Measurements from ENCODE around the gene RFC2. TPM values are rescaled to one million over a fixed set of nuclear protein-coding genes. Genes with fewer than 3 reads are reported as not detected.
"Not testable (repeated sequence)": the region's sequence is repeated elsewhere in the genome, so short reads cannot be mapped to it uniquely, and the experiment has no call there.

The RFC2 gene
- polyA plus RNA-seq, 1 experiment = 11.3 TPM

DNA sequence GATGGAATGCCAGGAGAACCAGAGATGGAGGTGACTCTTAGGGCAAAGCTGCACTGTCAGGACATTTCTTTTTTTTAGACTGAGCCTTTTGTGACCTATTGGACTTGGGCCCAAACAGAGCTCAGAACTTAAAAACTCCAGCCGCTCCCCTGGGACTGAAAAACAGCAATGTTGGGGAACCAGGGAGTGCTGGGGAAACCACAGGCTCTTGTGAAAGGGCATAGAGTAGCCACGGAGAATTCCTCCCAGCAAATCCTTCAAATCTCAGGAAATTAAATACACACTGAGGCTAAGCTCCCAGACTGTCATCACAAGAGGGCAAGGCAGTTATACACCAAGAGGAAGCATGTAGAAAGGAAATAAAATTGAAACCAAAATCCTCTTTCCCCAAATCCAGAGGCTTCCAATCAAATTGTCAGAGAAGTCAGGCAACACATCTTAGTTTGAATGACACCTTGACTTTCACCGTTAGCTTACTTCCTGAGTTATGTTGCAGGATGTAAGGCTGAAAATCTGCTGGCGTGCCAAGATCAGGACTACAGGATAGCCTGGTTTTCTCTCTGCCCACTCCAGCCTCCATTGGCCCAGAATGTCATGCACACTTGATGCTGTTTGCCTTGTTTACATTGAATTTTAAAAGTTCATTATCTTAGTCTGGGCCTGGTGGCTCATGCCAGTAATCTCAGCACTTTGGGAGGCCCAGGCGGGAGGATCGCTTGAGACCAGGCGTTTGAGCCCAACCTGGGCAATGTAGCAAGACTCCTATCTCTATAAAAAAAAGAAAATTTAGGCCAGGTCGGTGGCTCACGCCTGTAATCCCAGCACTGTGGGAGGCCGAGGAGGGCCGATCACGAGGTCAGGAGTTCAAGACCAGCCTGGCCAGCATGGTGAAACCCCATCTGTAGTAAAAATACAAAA is 2.6 kb upstream of the RFC2 start:
- no peak for TF ChIP-seq CTCF (IDR thresholded peaks at IDR 0.05; ENCODE audit: low read depth, low read length)
- Histone ChIP-seq H3K27ac (ENCODE audit: low read depth, low read length) (peak overlapping the region; percentile 21), H3K27me3 (ENCODE audit: control insufficient read depth, insufficient read depth, low read length) (no peaks in the 10 kb centered on the region), H3K9me3 (ENCODE audit: control insufficient read depth, insufficient read depth, low read length) (peaks cover 3% of the 10 kb centered on the region; the same call in 1 of the 2 replicates), H3K4me3 (ENCODE audit: low read depth, low read length) (no peak overlapping the region)
- ChIA-PET CTCF (interaction anchor here (1.2 to 1.8 kb wide), 2 partner anchors 50 to 144 kb away, joined by 3 to 7 read pairs; no protein-coding TSS in a partner anchor), POLR2A (interaction anchor here (0.7 kb wide), 1 partner anchor 101 kb away, joined by 3 read pairs; no protein-coding TSS in a partner anchor)
- no peak for DNase-seq (ENCODE audit: low read depth, low spot score)

- CTCF ChIA-PET = interaction anchor here (1.2 to 1.8 kb wide), 2 partner anchors 49 to 146 kb away, joined by 3 to 7 read pairs; no protein-coding TSS in a partner anchor
- H3K9me3 ChIP-seq (ENCODE audit: control insufficient read depth, insufficient read depth, low read length); H3K27me3 ChIP-seq (ENCODE audit: control insufficient read depth, insufficient read depth, low read length); H3K4me3 ChIP-seq (ENCODE audit: low read depth, low read length); POLR2A ChIA-PET; H3K27ac ChIP-seq (ENCODE audit: low read depth, low read length); DNase-seq (ENCODE audit: low read depth, low spot score): not testable (repeated sequence)
Measured at GRCh38 chr7:74255461-74255860, 1.3 kb upstream of the RFC2 start.

- CTCF ChIA-PET = no interaction called here
- TF ChIP-seq CTCF (IDR thresholded peaks at IDR 0.05; ENCODE audit: low read depth, low read length) = no peak
Measured at GRCh38 chr7:74254858-74255379, 720 bp upstream of the RFC2 start.

DNA sequence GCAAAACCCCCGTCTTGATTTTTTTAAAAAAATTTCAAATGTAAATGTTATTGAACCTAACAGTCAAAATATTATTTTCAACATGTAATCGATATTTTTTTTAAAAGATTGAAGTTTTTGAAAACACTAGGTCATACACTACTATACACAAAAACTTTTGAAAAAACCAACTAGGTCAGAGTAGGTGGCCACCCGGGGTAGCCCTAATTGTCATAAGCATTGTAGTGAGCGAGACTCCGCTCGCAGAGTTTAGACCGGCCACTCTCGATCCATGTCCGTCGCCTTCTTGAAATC is 417 bp downstream of the RFC2 start:
- no peak for DNase-seq (ENCODE audit: low read depth, low spot score)
- Histone ChIP-seq H3K27me3 (ENCODE audit: control insufficient read depth, insufficient read depth, low read length) (no peaks in the 10 kb centered on the region), H3K9me3 (ENCODE audit: control insufficient read depth, insufficient read depth, low read length) (peaks cover 3% of the 10 kb centered on the region; the same call in 1 of the 2 replicates), H3K27ac (ENCODE audit: low read depth, low read length) (no peak overlapping the region), H3K4me3 (ENCODE audit: low read depth, low read length) (peak overlapping the region; percentile 99)
- ChIA-PET CTCF (no interaction called here), POLR2A (interaction anchor here (1.3 kb wide), 1 partner anchor 36 kb away, joined by 4 read pairs; the partner anchor contains the start of gene CLIP2)
- TF ChIP-seq CTCF (IDR thresholded peaks at IDR 0.05; ENCODE audit: low read depth, low read length) = no peak

More at GRCh38 chr7:74254858-74255379, 720 bp upstream of the RFC2 start:
- H3K4me3 ChIP-seq (ENCODE audit: low read depth, low read length) = peak overlapping the region; percentile 99
- H3K27me3 ChIP-seq (ENCODE audit: control insufficient read depth, insufficient read depth, low read length) = no peaks in the 10 kb centered on the region
- DNase-seq (ENCODE audit: low read depth, low spot score) = no peak
- H3K27ac ChIP-seq (ENCODE audit: low read depth, low read length) = peak overlapping the region; percentile 91
- peaks cover 3% of the 10 kb centered on the region; the same call in 1 of the 2 replicates for H3K9me3 ChIP-seq (ENCODE audit: control insufficient read depth, insufficient read depth, low read length)
- POLR2A ChIA-PET = interaction anchor here (1.3 kb wide), 1 partner anchor 34 kb away, joined by 4 read pairs; the partner anchor contains the start of gene CLIP2

DNA sequence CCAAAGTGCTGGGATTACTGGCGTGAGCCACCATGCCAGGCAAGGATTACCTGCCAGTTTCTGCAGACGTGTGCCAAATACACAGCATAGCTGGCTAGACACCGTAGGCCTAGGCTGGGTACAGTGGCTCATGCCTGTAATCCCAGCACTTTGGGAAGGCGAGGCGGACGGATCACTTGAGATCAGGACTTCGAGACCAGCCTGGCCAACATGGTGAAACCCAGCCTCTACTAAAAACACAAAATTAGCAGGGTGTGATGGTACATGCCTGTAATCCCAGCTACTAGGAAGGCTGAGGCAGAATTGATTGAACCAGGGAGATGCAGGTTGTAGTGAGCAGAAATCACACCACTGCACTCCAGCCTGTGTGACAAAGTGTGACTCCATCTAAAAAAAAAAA is 868 bp downstream of the RFC2 start:
- DNase-seq (ENCODE audit: low read depth, low spot score) = no peak
- Histone ChIP-seq H3K9me3 (ENCODE audit: control insufficient read depth, insufficient read depth, low read length) (peaks cover 3% of the 10 kb centered on the region; the same call in 1 of the 2 replicates), H3K27me3 (ENCODE audit: control insufficient read depth, insufficient read depth, low read length) (no peaks in the 10 kb centered on the region), H3K27ac (ENCODE audit: low read depth, low read length) (no peak overlapping the region), H3K4me3 (ENCODE audit: low read depth, low read length) (peak overlapping the region; percentile 99)
- no peak for TF ChIP-seq CTCF (IDR thresholded peaks at IDR 0.05; ENCODE audit: low read depth, low read length)
- POLR2A ChIA-PET = no interaction called here
- CTCF ChIA-PET = interaction anchor here (0.7 kb wide), 1 partner anchor 8 kb away, joined by 4 read pairs; no protein-coding TSS in a partner anchor
